Measurements from ENCODE around the gene SMG1.
"Not testable (repeated sequence)": the region's sequence is repeated elsewhere in the genome, so short reads cannot be mapped to it uniquely, and the experiment has no call there.

Gene SMG1

GRCh38 chr16:18780460-18781026, 145.7 kb downstream of the SMG1 start:
- CTCF ChIA-PET; H3K9me3 ChIP-seq (ENCODE audit: control insufficient read depth, insufficient read depth, low read depth, low read length); H3K27ac ChIP-seq (ENCODE audit: extremely low read depth, low read depth, low read length); H3K4me1 ChIP-seq (ENCODE audit: control insufficient read depth, insufficient read depth, low read length); POLR2A ChIA-PET; H3K4me3 ChIP-seq (ENCODE audit: low read depth, low read length): not testable (repeated sequence)
- peak; percentile 75 for TF ChIP-seq ZXDB (tag by site-specific recombination; IDR thresholded peaks at IDR 0.05)
- peaks cover 23 to 37% of the 10 kb centered on the region in 2 experiments for H3K36me3 ChIP-seq (ENCODE audit: control insufficient read depth in 2 of 2, insufficient read depth in 1 of 2, low read length in 2 of 2)

- POLR2A ChIA-PET; H3K9me3 ChIP-seq (ENCODE audit: control insufficient read depth, insufficient read depth, low read depth, low read length); H3K27ac ChIP-seq (ENCODE audit: extremely low read depth, low read depth, low read length); H3K36me3 ChIP-seq (ENCODE audit: control insufficient read depth in 2 of 2, insufficient read depth in 1 of 2, low read length in 2 of 2); CTCF ChIA-PET; H3K4me1 ChIP-seq (ENCODE audit: control insufficient read depth, insufficient read depth, low read length); H3K4me3 ChIP-seq (ENCODE audit: low read depth, low read length): not testable (repeated sequence)
- TF ChIP-seq ZNF184 (tag by site-specific recombination; IDR thresholded peaks at IDR 0.05) (peak; percentile 95), SCRT2 (tag by site-specific recombination; IDR thresholded peaks at IDR 0.05) (0 out of 2 replicates have a peak, but pooled peaks have one; percentile 29)
Measured at GRCh38 chr16:18777664-18778063, 148.5 kb downstream of the SMG1 start.

GRCh38 chr16:18776334-18776733, 149.9 kb downstream of the SMG1 start:
- H3K27ac ChIP-seq (ENCODE audit: extremely low read depth, low read depth, low read length); H3K9me3 ChIP-seq (ENCODE audit: control insufficient read depth, insufficient read depth, low read depth, low read length); H3K4me1 ChIP-seq (ENCODE audit: control insufficient read depth, insufficient read depth, low read length); POLR2A ChIA-PET; H3K36me3 ChIP-seq (ENCODE audit: control insufficient read depth in 2 of 2, insufficient read depth in 1 of 2, low read length in 2 of 2); H3K4me3 ChIP-seq (ENCODE audit: low read depth, low read length); CTCF ChIA-PET: not testable (repeated sequence)

- H3K9me3 ChIP-seq (ENCODE audit: control insufficient read depth, insufficient read depth, low read depth, low read length); H3K4me1 ChIP-seq (ENCODE audit: control insufficient read depth, insufficient read depth, low read length); H3K4me3 ChIP-seq (ENCODE audit: low read depth, low read length); CTCF ChIA-PET; H3K27ac ChIP-seq (ENCODE audit: extremely low read depth, low read depth, low read length); H3K36me3 ChIP-seq (ENCODE audit: control insufficient read depth in 2 of 2, insufficient read depth in 1 of 2, low read length in 2 of 2); POLR2A ChIA-PET: not testable (repeated sequence)
Measured at GRCh38 chr16:18774651-18775050, 151.6 kb downstream of the SMG1 start.

GRCh38 chr16:18772171-18772570, 154.0 kb downstream of the SMG1 start:
- H3K4me1 ChIP-seq (ENCODE audit: control insufficient read depth, insufficient read depth, low read length); H3K9me3 ChIP-seq (ENCODE audit: control insufficient read depth, insufficient read depth, low read depth, low read length); CTCF ChIA-PET; H3K36me3 ChIP-seq (ENCODE audit: control insufficient read depth in 2 of 2, insufficient read depth in 1 of 2, low read length in 2 of 2); POLR2A ChIA-PET; H3K4me3 ChIP-seq (ENCODE audit: low read depth, low read length); H3K27ac ChIP-seq (ENCODE audit: extremely low read depth, low read depth, low read length): not testable (repeated sequence)

GRCh38 chr16:18770336-18770962, 155.8 kb downstream of the SMG1 start:
- H3K36me3 ChIP-seq (ENCODE audit: control insufficient read depth in 2 of 2, insufficient read depth in 1 of 2, low read length in 2 of 2); H3K4me3 ChIP-seq (ENCODE audit: low read depth, low read length); H3K9me3 ChIP-seq (ENCODE audit: control insufficient read depth, insufficient read depth, low read depth, low read length); CTCF ChIA-PET; H3K4me1 ChIP-seq (ENCODE audit: control insufficient read depth, insufficient read depth, low read length); POLR2A ChIA-PET; H3K27ac ChIP-seq (ENCODE audit: extremely low read depth, low read depth, low read length): not testable (repeated sequence)

GRCh38 chr16:18767217-18767616, 159.0 kb downstream of the SMG1 start:
- CTCF ChIA-PET; POLR2A ChIA-PET; H3K27ac ChIP-seq (ENCODE audit: extremely low read depth, low read depth, low read length); H3K9me3 ChIP-seq (ENCODE audit: control insufficient read depth, insufficient read depth, low read depth, low read length); H3K4me3 ChIP-seq (ENCODE audit: low read depth, low read length); H3K4me1 ChIP-seq (ENCODE audit: control insufficient read depth, insufficient read depth, low read length); H3K36me3 ChIP-seq (ENCODE audit: control insufficient read depth in 2 of 2, insufficient read depth in 1 of 2, low read length in 2 of 2): not testable (repeated sequence)

GRCh38 chr16:18762713-18763112, 163.5 kb downstream of the SMG1 start:
- H3K4me3 ChIP-seq (ENCODE audit: low read depth, low read length); POLR2A ChIA-PET; H3K9me3 ChIP-seq (ENCODE audit: control insufficient read depth, insufficient read depth, low read depth, low read length); H3K36me3 ChIP-seq (ENCODE audit: control insufficient read depth in 2 of 2, insufficient read depth in 1 of 2, low read length in 2 of 2); H3K27ac ChIP-seq (ENCODE audit: extremely low read depth, low read depth, low read length); CTCF ChIA-PET; H3K4me1 ChIP-seq (ENCODE audit: control insufficient read depth, insufficient read depth, low read length): not testable (repeated sequence)

All from HEK293 (cell line).